Stimulated activated naive CD8-positive, alpha-beta T cell treated with anti-CD3 and anti-CD28 coated beads, Interleukin-15, Interleukin-2, amounts not matched to agents 100 U/mL and 50 U/mL, for 24 hours (primary cell): ENCODE results near the gene TGFBI.
A peak's percentile ranks its signal among the peaks of the same experiment; 100 is the strongest.

Experiments
- ATAC-seq: fragments of 150-1000 bp; cut with Tn5 transposase; one replicate; pipeline ENCODE4 v1.10.0; 2021
- DNase-seq: peaks from one replicate; pipeline ENCODE4 v3.0.0; 2021

Gene TGFBI

GRCh38 chr5:136025900-136026299 lies 2.9 kb upstream of the TGFBI start:
- ATAC-seq (no peak), DNase-seq (no peak)

GRCh38 chr5:136026636-136027035 lies 2.2 kb upstream of the TGFBI start:
- ATAC-seq = no peak

GRCh38 chr5:136027311-136027710 lies 1.5 kb upstream of the TGFBI start:
- no peak for ATAC-seq
- DNase-seq = no peak

More at GRCh38 chr5:136026636-136027035, 2.2 kb upstream of the TGFBI start:
- no peak for DNase-seq

GRCh38 chr5:136028090-136028489 lies 698 bp upstream of the TGFBI start:
- ATAC-seq (no peak), DNase-seq (no peak)

GRCh38 chr5:136030252-136030651 lies 1.5 kb downstream of the TGFBI start:
- DNase-seq (no peak), ATAC-seq (no peak)

GRCh38 chr5:136030956-136031611 lies 2.3 kb downstream of the TGFBI start:
- ATAC-seq = no peak
- DNase-seq = no peak

GRCh38 chr5:136031711-136032110 lies 2.9 kb downstream of the TGFBI start:
- ATAC-seq (no peak), DNase-seq (no peak)

GRCh38 chr5:136032564-136032963 lies 3.8 kb downstream of the TGFBI start:
- no peak for ATAC-seq

GRCh38 chr5:136033234-136033633 lies 4.4 kb downstream of the TGFBI start:
- DNase-seq (no peak), ATAC-seq (no peak)

More at GRCh38 chr5:136032564-136032963, 3.8 kb downstream of the TGFBI start:
- no peak for DNase-seq

GRCh38 chr5:136033848-136034247 lies 5.1 kb downstream of the TGFBI start:
- ATAC-seq = no peak
- no peak for DNase-seq

GRCh38 chr5:136034492-136034891 lies 5.7 kb downstream of the TGFBI start:
- DNase-seq = no peak
- no peak for ATAC-seq

- ATAC-seq (no peak), DNase-seq (no peak)
Measured at GRCh38 chr5:136034984-136035383, 6.2 kb downstream of the TGFBI start.

- ATAC-seq (no peak), DNase-seq (no peak)
Measured at GRCh38 chr5:136035837-136036236, 7.0 kb downstream of the TGFBI start.

- DNase-seq (no peak), ATAC-seq (no peak)
Measured at GRCh38 chr5:136036293-136036911, 7.6 kb downstream of the TGFBI start.

- ATAC-seq (peak; percentile 75), DNase-seq (peak; percentile 40)
Measured at GRCh38 chr5:136037001-136037705, 8.4 kb downstream of the TGFBI start.

GRCh38 chr5:136038635-136039034 lies 9.8 kb downstream of the TGFBI start:
- DNase-seq (no peak), ATAC-seq (no peak)

- no peak for DNase-seq
- ATAC-seq = no peak
Measured at GRCh38 chr5:136039202-136039601, 10.4 kb downstream of the TGFBI start.

- no peak for ATAC-seq
- DNase-seq = no peak
Measured at GRCh38 chr5:136040746-136041415, 12.1 kb downstream of the TGFBI start.

- ATAC-seq (no peak), DNase-seq (no peak)
Measured at GRCh38 chr5:136042156-136042555, 13.4 kb downstream of the TGFBI start.

- DNase-seq = no peak
- peak; percentile 71 for ATAC-seq
Measured at GRCh38 chr5:136042665-136043121, 13.9 kb downstream of the TGFBI start.

- no peak for ATAC-seq
Measured at GRCh38 chr5:136043551-136043950, 14.8 kb downstream of the TGFBI start.

GRCh38 chr5:136043968-136044610 lies 15.3 kb downstream of the TGFBI start:
- no peak for DNase-seq
- no peak for ATAC-seq

More at GRCh38 chr5:136043551-136043950, 14.8 kb downstream of the TGFBI start:
- no peak for DNase-seq
